Measurements from ENCODE around the gene B4GALNT1. TPM values are rescaled to one million over a fixed set of nuclear protein-coding genes. Genes with fewer than 3 reads are reported as not detected.

The B4GALNT1 gene
- total RNA-seq, 1 experiment from 2014 or later: 31.3 TPM

GRCh38 chr12:57623385-57623784, 9.6 kb downstream of the B4GALNT1 start:
- CTCF ChIA-PET: no interaction called here
- Histone ChIP-seq H3K4me1 (ENCODE audit: control insufficient read depth in 1 of 2, insufficient read depth in 2 of 2, low read length in 2 of 2) (no peaks in the 10 kb centered on the region), H3K9ac (ENCODE audit: low read length) (no peak overlapping the region), H3K9me3 (ENCODE audit: control insufficient read depth in 1 of 2, insufficient read depth in 1 of 2, low read depth in 1 of 2, low read length in 2 of 2) (no peaks in the 10 kb centered on the region), H3K9me2 (ENCODE audit: insufficient read depth) (no peaks in the 10 kb centered on the region), H3K4me2 (ENCODE audit: low read length) (no peak overlapping the region), H2AFZ (ENCODE audit: low read depth, low read length, poor library complexity, severe bottlenecking) (no peak overlapping the region), H3K36me3 (ENCODE audit: control insufficient read depth in 1 of 2, insufficient read depth in 2 of 2, low read length in 2 of 2) (peaks cover 0 to 9% of the 10 kb centered on the region in 2 experiments; a peak in 2 of 4 replicates), H3K79me2 (ENCODE audit: insufficient read depth, low read length) (no peaks in the 10 kb centered on the region), H3K4me3 (replicated peaks in 1 of 2; ENCODE audit: low read depth in 1 of 2, low read length in 2 of 2) (no peak overlapping the region), H4K20me1 (ENCODE audit: insufficient read depth) (no peaks in the 10 kb centered on the region), H3K27me3 (ENCODE audit: insufficient read depth, low read length) (peaks cover 4% of the 10 kb centered on the region; the same call in 1 of the 2 replicates), H3K27ac (ENCODE audit: low read depth, low read length) (no peak overlapping the region)
- no TSS peak for BruUV-seq (replicated peaks)
- TF ChIP-seq SP1 (IDR thresholded peaks at IDR 0.05; ENCODE audit: low read depth) (no peak), FOSL1 (IDR thresholded peaks at IDR 0.05; ENCODE audit: low read depth) (no peak), POLR2A (IDR thresholded peaks at IDR 0.05; ENCODE audit: borderline replicate concordance, extremely low read depth, insufficient read depth, insufficient read length) (no peak), POLR2AphosphoS5 (IDR thresholded peaks at IDR 0.05; ENCODE audit: low read depth, low read length) (no peak), ELF1 (IDR thresholded peaks at IDR 0.05; ENCODE audit: borderline replicate concordance, low read depth) (no peak), ZNF274 (IDR thresholded peaks at IDR 0.05; ENCODE audit: low read depth, low read length) (no peak), CBX3 (IDR thresholded peaks at IDR 0.05; ENCODE audit: low read depth) (no peak), TCF7L2 (IDR thresholded peaks at IDR 0.05; ENCODE audit: borderline replicate concordance, extremely low read depth, insufficient read depth, insufficient read length) (no peak), SRF (IDR thresholded peaks at IDR 0.05; ENCODE audit: low read depth) (no peak), ATF3 (IDR thresholded peaks at IDR 0.05) (no peak), MAX (IDR thresholded peaks at IDR 0.05) (no peak), EZH2 (IDR thresholded peaks at IDR 0.05) (no peak), ZBTB33 (IDR thresholded peaks at IDR 0.05; ENCODE audit: extremely low read depth, insufficient replicate concordance, low read length) (no peak), RAD21 (IDR thresholded peaks at IDR 0.05; ENCODE audit: low read depth) (no peak), SIN3A (IDR thresholded peaks at IDR 0.05; ENCODE audit: low read depth) (no peak), EZH2phosphoT487 (IDR thresholded peaks at IDR 0.05; ENCODE audit: borderline replicate concordance) (no peak), CTCF (IDR thresholded peaks at IDR 0.05 in 2 of 3, conservative IDR thresholded peaks at IDR 0.05 in 1 of 3; ENCODE audit: borderline replicate concordance in 1 of 3, insufficient read depth in 1 of 3, low read depth in 2 of 3, low read length in 2 of 3) (no peak), ZFX (IDR thresholded peaks at IDR 0.05) (no peak)
- RAD21 ChIA-PET (ENCODE audit: low non-redundant PET in 1 of 2, low total read pairs in 2 of 2, uncharacterized antibody in 2 of 2, unreplicated experiment in 2 of 2): no interaction called here
- intact Hi-C loops (cut with micrococcal nuclease): no loop called here
- ATAC-seq (no peak), DNase-seq (ENCODE audit: low read depth, low spot score) (no peak)
- POLR2A ChIA-PET: no interaction called here

Data from HCT116 (cell line).